Daoy (cell line): ENCODE measurements around the gene ASXL2. TPM values are rescaled to one million over a fixed set of nuclear protein-coding genes. Genes with fewer than 3 reads are reported as not detected.
A peak's percentile ranks its signal among the peaks of the same experiment; 100 is the strongest.
"Not testable (repeated sequence)": the region's sequence is repeated elsewhere in the genome, so short reads cannot be mapped to it uniquely, and the experiment has no call there.

Experiments
- DNase-seq: peaks from one replicate; pipeline ENCODE4 v3.0.0-alpha.2; 2015; ENCODE audit warnings: low read depth
- total RNA-seq: library from RNA; depleted of rRNA; stranded (reverse); fragments of >200 nt; shearing (Covaris generic); gene quantifications from 2 replicates; pipeline ENCODE4 v1.2.3, GENCODE V29; 2014

ASXL2 gene
- total RNA-seq, 1 experiment from 2014 or later: 9.4 TPM

- DNase-seq: no peak
Measured at GRCh38 chr2:25891672-25892071, 13.4 kb upstream of the ASXL2 start.

GRCh38 chr2:25887624-25888242 is 9.4 kb upstream of the ASXL2 start:
- no peak for DNase-seq

DNA sequence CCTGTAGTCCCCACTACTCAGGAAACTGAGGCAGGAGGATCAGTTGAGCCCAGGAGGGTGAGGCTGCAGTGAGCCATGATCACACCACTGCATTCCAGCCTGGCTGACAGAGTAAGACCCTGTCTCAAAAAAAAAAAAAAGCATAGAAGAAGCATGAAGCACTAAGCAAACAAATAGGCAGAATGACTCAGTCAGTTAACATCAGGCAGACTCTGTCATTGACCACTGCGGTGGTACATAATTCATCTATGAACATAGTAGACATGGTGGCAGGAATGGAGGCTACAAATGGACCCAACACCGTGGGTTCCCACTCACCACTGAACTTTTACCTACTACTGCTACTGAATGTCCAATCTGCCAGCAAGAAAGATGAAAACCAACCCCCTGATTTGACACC is 7.6 kb upstream of the ASXL2 start:
- peak; percentile 89 for DNase-seq

DNA sequence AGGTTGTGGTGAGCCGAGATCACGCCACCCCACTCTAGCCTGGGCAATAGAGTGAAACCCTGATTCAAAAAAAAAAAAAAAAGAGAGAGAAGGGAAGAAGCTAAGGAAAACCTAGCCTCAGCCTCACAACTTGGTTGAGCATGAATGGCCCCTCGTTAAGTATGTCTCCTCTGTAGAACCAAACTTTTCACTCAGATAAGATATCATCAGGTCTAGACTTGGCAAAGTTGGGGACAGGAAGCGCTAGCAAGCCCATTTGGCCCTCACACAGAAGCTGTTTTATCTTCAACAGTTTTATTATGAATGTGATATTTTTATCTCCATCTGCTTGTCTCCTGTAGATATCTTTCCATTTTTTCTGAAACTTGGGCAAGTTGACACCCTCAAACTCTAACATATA is 3.5 kb upstream of the ASXL2 start:
- no peak for DNase-seq

GRCh38 chr2:25879133-25879730 is 945 bp upstream of the ASXL2 start:
- DNase-seq: peak; percentile 43

GRCh38 chr2:25877431-25878360 is 591 bp downstream of the ASXL2 start:
- peak; percentile 68 for DNase-seq

DNA sequence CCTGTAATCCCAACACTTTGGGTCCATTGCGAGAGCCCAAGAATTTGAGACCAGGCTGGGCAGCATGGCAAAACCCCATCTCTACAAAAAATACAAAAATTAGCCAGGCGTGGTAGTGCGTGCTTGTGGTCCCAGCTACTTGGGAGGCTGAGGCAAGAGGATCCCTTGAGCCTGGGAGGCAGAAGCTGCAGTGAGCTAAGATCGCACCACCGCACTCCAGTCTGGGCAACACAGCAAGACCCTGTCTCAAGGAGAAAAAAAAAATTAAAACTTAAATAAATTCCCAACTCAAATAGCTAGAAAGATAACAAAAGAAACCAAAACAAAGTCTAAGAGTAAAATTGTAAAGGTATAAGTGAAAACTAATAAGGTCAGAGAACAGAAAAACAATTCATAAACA is 6.2 kb downstream of the ASXL2 start:
- DNase-seq: no peak

- DNase-seq: no peak
Measured at GRCh38 chr2:25867396-25868003, 10.8 kb downstream of the ASXL2 start.

- DNase-seq: no peak
Measured at GRCh38 chr2:25856377-25856776, 21.9 kb downstream of the ASXL2 start.

- DNase-seq: peak; percentile 33
Measured at GRCh38 chr2:25855065-25855464, 23.2 kb downstream of the ASXL2 start.

- no peak for DNase-seq
Measured at GRCh38 chr2:25854613-25855012, 23.7 kb downstream of the ASXL2 start.

DNA sequence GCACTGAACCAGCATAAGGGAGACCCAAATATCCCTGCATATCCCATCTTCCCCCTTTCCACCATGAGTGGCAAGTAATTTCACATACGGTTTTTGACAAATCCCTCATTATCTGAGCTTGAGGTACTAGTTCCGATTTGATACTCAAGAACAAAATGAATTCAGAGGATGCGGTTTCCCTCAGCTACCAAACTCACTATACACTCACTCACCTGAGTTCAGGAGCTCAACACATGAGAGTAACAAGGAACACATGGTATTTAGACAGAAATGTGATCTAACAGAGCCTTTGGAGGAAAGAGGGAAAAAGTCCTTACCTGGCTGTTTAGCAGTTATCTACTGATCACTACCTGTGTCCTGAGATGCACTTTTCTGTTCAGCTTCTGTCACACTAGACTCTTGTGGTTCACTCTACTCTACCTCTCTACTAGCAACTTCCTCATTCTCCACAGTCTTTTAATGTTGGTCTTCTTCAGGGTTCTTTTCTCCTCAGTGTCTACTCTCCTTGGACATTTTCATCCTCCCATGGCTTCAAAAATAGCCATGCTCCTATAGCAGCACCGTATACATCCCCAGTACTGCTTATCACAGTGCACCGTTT is 25.1 kb downstream of the ASXL2 start:
- DNase-seq: no peak

DNA sequence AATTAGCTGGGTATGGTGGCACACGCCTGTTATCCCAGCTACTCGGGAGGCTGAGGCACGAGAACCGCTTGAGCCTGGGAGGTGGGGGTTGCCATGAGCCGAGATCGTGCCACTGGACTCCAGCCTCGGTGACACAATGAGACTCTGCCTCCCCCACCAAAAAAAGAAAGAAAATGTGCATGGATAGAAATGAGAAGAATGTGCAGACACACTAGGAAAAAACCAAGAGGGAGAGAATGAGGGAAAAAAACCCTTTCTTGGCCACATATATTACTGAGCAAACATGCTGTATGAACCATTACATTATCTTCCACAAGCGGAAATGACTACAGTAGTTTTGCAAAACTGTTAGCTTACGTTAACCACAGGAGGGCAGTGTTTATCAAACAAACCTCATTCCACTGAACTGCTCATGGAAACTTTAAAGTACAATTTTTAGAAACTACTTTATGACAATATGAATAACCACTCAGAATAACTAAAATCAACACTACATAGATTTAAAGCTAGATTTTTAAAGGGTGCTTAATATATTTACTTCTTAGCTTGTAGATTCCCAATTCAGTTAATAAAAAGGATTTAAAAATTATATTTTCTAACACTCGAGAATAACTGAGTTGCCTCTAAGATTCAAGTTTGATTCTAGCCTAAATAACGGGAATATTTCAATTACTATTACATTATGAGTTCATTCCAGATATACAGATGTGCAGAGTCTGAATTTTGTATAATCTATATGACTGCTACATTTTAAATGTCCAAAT is 26.4 kb downstream of the ASXL2 start:
- peak; percentile 79 for DNase-seq

- not testable (repeated sequence) for DNase-seq
Measured at GRCh38 chr2:25850400-25850799, 27.9 kb downstream of the ASXL2 start.

DNA sequence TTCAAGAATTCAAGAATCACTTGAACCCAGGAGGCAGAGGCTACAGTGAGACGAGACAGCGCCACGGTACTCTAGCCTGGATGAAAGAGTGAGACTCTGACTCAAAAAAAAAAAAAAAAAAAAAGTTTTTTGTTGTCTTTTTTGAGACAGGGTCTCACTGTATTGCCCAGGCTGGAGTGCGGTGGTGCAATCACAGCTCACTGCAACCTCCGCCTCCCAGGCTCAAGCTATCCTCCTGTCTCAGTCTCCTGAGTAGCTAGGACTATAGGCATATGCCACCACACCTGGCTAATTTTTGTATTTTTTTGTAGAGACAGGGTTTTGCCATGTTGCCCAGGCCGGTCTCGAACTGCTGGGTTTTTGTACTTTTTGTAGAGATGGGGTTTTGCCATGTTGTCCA is 28.9 kb downstream of the ASXL2 start:
- DNase-seq: not testable (repeated sequence)

DNA sequence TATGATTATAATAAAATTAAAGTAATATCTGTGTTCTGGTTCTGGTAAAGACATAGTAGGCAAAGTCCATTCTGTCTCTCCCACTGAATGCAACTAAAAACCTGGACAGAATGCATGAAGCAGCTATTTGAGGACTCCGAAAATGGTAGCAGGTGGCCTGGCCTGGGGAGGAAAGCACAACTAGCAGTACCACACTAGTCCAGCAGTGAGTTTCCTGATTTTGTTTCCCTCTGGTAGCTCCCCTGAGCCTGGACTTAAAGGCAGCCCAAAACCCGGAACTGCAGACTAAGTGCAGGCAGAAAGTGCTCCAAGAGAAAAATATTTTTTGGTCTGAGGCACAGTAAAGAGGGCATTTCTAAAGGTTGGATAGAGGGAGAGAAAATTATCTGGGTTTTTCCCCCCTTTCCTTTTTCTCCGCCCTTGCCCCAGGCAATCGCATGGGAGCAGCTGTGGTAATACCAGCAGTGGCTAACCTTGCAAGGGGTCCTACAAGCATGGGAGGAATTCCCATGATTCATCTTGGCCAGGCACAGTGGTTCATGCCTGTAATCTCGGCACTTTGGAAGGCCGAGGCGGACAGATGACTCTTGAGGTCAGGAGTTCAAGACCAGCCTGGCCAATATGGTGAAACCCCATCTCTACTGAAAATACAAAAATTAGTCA is 32.3 kb downstream of the ASXL2 start:
- peak; percentile 65 for DNase-seq

DNA sequence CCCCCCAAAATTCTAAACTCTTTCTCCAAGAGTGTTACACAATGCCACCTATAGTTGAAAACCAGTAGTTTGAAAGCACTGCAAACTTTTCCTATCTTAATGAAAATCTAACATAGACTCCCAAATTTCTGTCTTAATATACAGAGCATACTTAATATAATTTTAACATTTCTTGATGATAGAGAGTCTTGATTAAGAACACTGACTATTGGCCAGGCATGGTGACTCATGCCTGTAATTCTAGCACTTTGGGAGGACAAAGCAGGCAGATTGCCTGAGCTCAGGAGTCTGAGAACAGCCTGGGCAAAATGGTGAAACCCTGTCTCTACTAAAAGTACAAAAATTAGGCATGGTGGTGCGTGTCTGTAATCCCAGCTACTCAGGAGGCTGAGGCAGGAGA is 34.2 kb downstream of the ASXL2 start:
- DNase-seq: peak; percentile 17

DNA sequence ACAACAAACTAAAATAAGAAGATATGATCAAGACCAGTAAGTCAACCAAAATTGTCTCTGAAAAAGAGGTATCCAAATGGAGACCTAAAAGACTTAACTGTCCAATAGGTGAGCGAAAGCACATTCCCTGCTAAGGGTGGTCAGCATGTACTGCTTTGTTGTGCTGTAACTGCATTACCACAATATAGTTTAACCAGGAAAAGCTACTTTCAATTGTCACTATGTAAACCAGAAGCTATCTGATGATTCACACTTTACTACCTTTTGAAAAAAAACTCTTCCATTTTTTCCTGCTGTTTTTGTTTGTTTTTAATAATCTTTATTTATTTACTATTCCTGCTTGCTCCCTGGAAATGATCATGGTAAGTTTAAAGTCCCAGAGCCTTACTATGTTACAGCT is 36.1 kb downstream of the ASXL2 start:
- DNase-seq: no peak

GRCh38 chr2:25838152-25838756 is 40.0 kb downstream of the ASXL2 start:
- no peak for DNase-seq

GRCh38 chr2:25835906-25836305 is 42.4 kb downstream of the ASXL2 start:
- no peak for DNase-seq
